GM18951 (cell line): ENCODE results near the gene PAPLN.

Experiments
- POLR2A ChIP-seq: IDR thresholded peaks from 4 replicates; pipeline ENCODE4 v1.6.1; 2011; ENCODE audit warnings: mild to moderate bottlenecking; ENCODE audit not compliant: insufficient read length, insufficient read depth; ENCODE audit errors: extremely low read depth
- in situ Hi-C: fragments of 300-500 bp; cut with MboI; formaldehyde crosslinking; loops from one replicate; pipeline ENCODE4 v1.12.0; 2022; ENCODE audit warnings: low sequenced_read_pairs, mixed read lengths, inconsistent platforms; ENCODE audit not compliant: unreplicated experiment

The PAPLN gene

GRCh38 chr14:73245480-73246325, 8.4 kb downstream of the PAPLN start:
- TF ChIP-seq POLR2A, result peak; percentile 62
- in situ Hi-C loops, result no loop called here

DNA sequence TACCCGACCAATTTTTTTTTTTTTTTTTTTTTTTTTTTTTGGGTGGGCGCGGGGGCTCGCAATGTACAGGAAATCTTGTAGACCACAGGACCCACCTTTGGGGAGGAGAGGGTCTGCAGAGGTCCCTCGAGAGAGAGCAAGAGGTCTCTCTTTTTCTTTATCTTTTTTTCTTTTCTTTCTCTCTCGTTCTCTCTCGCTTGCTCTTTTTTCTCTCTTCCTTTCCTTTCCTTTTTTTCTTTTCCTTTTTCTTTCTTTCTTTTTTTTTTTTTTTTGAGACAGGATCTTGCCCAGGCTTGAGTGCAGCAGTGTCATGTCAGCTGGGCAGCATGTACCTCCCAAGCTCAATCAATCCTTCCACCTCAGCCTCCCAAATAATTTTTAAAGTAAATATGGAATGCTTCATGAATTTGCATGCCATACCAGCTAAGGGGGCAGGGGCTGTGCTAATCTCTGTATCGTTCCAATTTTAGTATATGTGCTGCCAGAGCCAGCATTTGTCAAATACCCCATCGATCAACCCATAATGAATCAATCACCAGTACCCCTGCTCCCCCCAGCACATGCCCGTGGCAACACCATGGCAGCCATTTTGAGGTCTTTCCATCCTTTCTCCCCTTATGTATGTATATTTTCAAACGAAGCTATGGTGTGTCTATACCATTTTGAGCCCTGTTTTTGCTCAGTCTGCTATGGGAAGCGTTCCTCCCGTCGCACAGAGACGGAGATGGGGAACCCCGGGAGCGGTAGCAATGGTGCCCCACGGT, 9.3 kb downstream of the PAPLN start:
- in situ Hi-C loops, result no loop called here
- no peak for TF ChIP-seq POLR2A

GRCh38 chr14:73248108-73248868, 11.0 kb downstream of the PAPLN start:
- TF ChIP-seq POLR2A, result no peak
- in situ Hi-C loops, result no loop called here

- in situ Hi-C loops, result no loop called here
- no peak for TF ChIP-seq POLR2A
These were observed 11.8 kb downstream of the PAPLN start for GRCh38 chr14:73249108-73249507.

DNA sequence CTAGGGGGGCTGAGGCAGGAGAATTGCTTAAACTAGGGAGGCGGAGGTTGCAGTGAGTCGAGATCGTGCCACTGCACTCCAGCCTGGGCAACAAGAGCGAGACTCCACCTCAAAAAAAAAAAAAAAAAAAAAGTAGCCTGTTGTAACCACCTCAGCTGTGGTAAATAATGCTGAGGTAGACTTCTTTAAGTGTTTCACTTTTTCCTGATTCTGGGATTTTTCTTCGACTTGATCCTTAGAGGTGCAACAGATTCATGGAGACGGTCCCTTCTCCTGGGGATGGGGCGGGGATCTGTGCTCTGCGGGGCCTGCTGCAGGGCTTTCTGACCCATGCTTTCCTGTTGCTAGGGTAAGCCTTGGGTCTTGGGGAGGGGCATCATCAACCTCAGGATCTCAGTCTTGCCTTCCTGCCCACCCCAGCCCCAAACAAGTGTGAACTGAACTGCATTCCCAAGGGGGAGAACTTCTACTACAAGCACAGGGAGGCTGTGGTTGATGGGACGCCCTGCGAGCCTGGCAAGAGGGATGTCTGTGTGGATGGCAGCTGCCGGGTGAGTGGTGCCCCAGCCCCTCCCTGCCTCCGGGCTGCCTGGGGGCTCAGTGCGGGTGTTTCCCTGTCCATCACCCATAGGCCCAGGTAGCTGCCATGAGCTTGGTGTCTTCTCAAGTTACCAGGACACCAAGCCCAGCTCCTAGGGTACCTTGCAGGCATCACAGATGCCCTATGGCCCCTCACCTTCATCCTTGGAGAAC, 12.4 kb downstream of the PAPLN start:
- no peak for TF ChIP-seq POLR2A
- in situ Hi-C loops, result no loop called here

GRCh38 chr14:73250317-73250713, 13.0 kb downstream of the PAPLN start:
- in situ Hi-C loops, result no loop called here
- TF ChIP-seq POLR2A, result no peak

DNA sequence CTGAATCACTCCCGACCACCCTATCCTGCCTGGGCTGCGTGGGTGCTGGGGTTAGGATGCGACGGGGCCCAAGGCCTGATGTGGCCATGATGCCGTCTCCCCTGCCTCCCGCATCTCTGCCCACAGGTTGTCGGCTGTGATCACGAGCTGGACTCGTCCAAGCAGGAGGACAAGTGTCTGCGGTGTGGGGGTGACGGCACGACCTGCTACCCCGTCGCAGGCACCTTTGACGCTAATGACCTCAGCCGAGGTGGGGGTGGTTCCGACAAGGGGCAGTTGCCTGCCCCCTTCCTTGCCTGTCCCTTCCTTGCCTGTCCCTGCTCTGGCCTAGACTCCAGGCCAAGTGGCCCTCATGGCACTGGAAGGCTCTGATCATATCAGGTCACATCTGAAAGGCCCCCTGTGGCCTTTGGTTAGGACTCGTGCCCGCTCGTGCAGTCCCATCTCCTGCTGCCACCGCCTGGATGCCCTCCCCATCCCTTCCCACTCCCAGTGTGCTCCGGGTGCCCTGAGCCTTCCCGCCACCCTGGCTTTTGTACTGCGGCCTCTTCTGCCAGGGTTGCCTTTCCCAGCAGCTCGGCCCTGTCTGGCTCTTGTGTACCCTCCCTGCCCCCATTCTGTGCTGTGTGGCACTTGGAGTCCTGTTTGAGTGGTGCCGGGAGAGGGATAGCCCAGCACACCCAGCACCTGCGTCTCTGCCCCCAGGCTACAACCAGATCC, 13.6 kb downstream of the PAPLN start:
- TF ChIP-seq POLR2A, result no peak
- in situ Hi-C loops, result no loop called here

- in situ Hi-C loops, result no loop called here
- TF ChIP-seq POLR2A, result no peak
These were observed 14.4 kb downstream of the PAPLN start for GRCh38 chr14:73251516-73252215.

GRCh38 chr14:73252491-73253322, 15.4 kb downstream of the PAPLN start:
- in situ Hi-C loops, result no loop called here
- TF ChIP-seq POLR2A, result no peak

DNA sequence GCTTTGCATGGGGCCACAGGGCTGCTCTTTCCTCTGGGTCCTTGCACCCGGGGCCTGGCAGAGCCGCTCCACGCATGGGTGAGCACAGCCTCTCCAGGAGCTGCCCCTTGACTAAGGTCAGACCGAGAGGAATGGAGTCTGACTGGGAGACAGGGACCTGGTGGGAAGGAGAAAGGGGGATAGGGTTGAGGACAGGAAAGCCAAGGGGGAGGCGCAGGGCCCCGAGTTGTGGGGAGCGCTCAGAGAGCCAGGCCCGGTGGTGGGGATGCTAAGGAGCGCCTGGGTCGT, 16.0 kb downstream of the PAPLN start:
- in situ Hi-C loops, result no loop called here
- no peak for TF ChIP-seq POLR2A

DNA sequence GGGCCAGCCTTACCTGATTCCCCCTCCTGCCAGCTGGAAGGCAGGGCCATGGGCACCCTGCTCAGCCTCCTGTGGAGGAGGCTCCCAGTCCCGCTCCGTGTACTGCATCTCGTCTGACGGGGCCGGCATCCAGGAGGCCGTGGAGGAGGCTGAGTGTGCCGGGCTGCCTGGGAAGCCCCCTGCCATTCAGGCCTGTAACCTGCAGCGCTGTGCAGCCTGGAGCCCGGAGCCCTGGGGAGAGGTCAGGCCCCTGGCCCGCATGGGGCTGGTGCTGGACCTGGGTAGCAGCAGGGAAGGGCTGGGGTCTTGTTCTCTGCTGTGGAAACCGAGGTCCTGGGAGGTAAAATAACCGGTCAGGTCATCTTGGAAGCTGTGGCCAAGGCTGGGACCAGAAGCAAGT, 16.4 kb downstream of the PAPLN start:
- no peak for TF ChIP-seq POLR2A
- in situ Hi-C loops, result no loop called here
